ENCODE data around the gene ZNF451.

The ZNF451 gene

GRCh38 chr6:57162516-57162915 is 72.5 kb downstream of the ZNF451 start:
- no peak for DNase-seq

- no peak for DNase-seq
Measured at GRCh38 chr6:57163956-57164355, 74.0 kb downstream of the ZNF451 start.

- no peak for DNase-seq
Measured at GRCh38 chr6:57165080-57165479, 75.1 kb downstream of the ZNF451 start.

GRCh38 chr6:57172136-57173055 is 82.4 kb downstream of the ZNF451 start, which contains the start of gene BAG2:
BAG2 (plus strand) TSS chr6:57172326; CDS start chr6:57172698, 372 bp downstream.
- peak; percentile 51 to 89 for DNase-seq

- DNase-seq: peak; percentile 35 to 44
Measured at GRCh38 chr6:57173056-57173885, 83.3 kb downstream of the ZNF451 start.

- DNase-seq: no peak
Measured at GRCh38 chr6:57173886-57174510, 84.0 kb downstream of the ZNF451 start.

- DNase-seq: no peak
Measured at GRCh38 chr6:57174511-57174907, 84.5 kb downstream of the ZNF451 start.

GRCh38 chr6:57177545-57178265 is 87.7 kb downstream of the ZNF451 start:
- DNase-seq: no peak

GRCh38 chr6:57180596-57180995 is 90.6 kb downstream of the ZNF451 start:
- no peak for DNase-seq

GRCh38 chr6:57182017-57182432 is 92.0 kb downstream of the ZNF451 start:
- no peak for DNase-seq

- no peak for DNase-seq
Measured at GRCh38 chr6:57183336-57183735, 93.3 kb downstream of the ZNF451 start.

GRCh38 chr6:57190140-57190539 is 100.2 kb downstream of the ZNF451 start:
- peak in 1 of 2 experiments; percentile 12 for DNase-seq

GRCh38 chr6:57193177-57193576 is 103.2 kb downstream of the ZNF451 start:
- no peak for DNase-seq

- DNase-seq: no peak
Measured at GRCh38 chr6:57195457-57195856, 105.5 kb downstream of the ZNF451 start.

GRCh38 chr6:57198926-57199636 is 109.1 kb downstream of the ZNF451 start:
- DNase-seq: no peak

- no peak for DNase-seq
Measured at GRCh38 chr6:57201718-57202117, 111.7 kb downstream of the ZNF451 start.

- DNase-seq: no peak
Measured at GRCh38 chr6:57205550-57206328, 115.8 kb downstream of the ZNF451 start.

- no peak for DNase-seq
Measured at GRCh38 chr6:57207141-57207540, 117.2 kb downstream of the ZNF451 start.

- no peak for DNase-seq
Measured at GRCh38 chr6:57207872-57208271, 117.9 kb downstream of the ZNF451 start.

- no peak for DNase-seq
Measured at GRCh38 chr6:57209030-57209429, 119.0 kb downstream of the ZNF451 start.

GRCh38 chr6:57210060-57210459 is 120.1 kb downstream of the ZNF451 start:
- DNase-seq: no peak

Data from NCI-H526 (cell line).